Measurements from ENCODE around the gene TCFL5.

Gene TCFL5

DNA sequence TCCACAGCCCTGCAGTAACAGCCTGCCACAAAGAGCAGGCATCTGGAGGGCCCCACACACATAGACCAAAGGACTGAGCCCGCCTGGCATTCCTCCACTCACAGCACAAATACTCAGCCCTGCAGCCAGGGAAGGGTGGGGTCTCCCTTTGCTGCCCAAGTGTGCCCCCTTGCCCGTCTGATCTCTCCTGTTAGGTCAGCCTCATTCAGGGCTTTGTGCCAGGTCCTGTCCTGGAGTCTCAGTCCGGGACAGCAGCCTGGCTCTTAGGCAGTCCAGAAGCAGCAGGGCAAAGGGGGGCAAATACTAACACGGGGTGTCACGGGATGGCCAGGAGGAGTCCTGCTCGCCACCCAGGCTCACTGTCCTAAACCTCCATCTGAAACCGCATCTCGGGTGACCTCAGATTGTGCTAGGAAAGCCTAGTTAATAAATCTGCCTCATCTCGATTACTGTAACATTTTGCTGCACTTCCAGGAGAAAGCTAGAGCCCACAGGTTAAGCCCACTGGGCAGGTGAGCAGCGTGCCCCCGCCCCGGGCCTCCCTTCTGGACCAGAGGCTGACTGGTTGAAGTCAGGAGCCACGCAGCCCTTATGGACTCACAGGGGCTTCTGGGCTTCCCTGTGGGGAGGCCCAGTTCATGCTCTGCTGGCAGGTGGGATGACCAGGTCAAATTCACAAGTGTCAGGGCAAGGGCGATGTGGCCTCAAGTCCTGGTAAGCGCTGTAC is 60.2 kb downstream of the TCFL5 start:
- no peaks in the 10 kb centered on the region for H3K9me3 ChIP-seq (ENCODE audit: control insufficient read depth, low read length)
- H3K36me3 ChIP-seq (ENCODE audit: control insufficient read depth in 1 of 2, insufficient read depth in 2 of 2, low read depth in 1 of 2, low read length in 2 of 2): peaks cover 46 to 48% of the 10 kb centered on the region in 2 experiments
- no peak overlapping the region for H2BK120ac ChIP-seq (ENCODE audit: low read depth, low read length)
- no peak overlapping the region for H2AFZ ChIP-seq (ENCODE audit: low read depth, low read length)
- H3K4me3 ChIP-seq (ENCODE audit: insufficient read depth in 1 of 2, low read depth in 1 of 2, low read length in 2 of 2): no peak overlapping the region
- no peak overlapping the region for H2AK5ac ChIP-seq (ENCODE audit: low read length, severe bottlenecking)
- H3K4me1 ChIP-seq (ENCODE audit: control insufficient read depth, insufficient read depth, low read depth, low read length): peaks cover 30% of the 10 kb centered on the region
- H2BK12ac ChIP-seq (ENCODE audit: low read length in 2 of 2): no peak overlapping the region
- peaks cover 23% of the 10 kb centered on the region for H3K79me1 ChIP-seq (replicated peaks; ENCODE audit: low read length, poor library complexity, severe bottlenecking)
- 96% methylated on average over 15 of the region's 15 CpGs for WGBS
- DNase-seq: no peak
- no peaks in the 10 kb centered on the region for H3K27me3 ChIP-seq (ENCODE audit: control insufficient read depth in 1 of 2, insufficient read depth in 1 of 2, low read length in 2 of 2)
- H3K23ac ChIP-seq (ENCODE audit: low read length in 2 of 2): peak overlapping the region in 1 of 2 experiments; percentile 14
- no peak overlapping the region for H3K4ac ChIP-seq (ENCODE audit: low read depth in 1 of 2, low read length in 2 of 2)
- no peak overlapping the region for H3K4me2 ChIP-seq (ENCODE audit: low read length, poor library complexity, severe bottlenecking)
- H3K9ac ChIP-seq (ENCODE audit: low read length): no peak overlapping the region
- H3K18ac ChIP-seq (ENCODE audit: low read depth in 1 of 2, low read length in 2 of 2): no peak overlapping the region
- no peak overlapping the region for H4K91ac ChIP-seq (ENCODE audit: low read length)
- no peak overlapping the region for H3K27ac ChIP-seq (ENCODE audit: low read length, poor library complexity, severe bottlenecking)
- no peak overlapping the region for H2BK15ac ChIP-seq (ENCODE audit: low read depth, poor library complexity, severe bottlenecking)
- H2BK5ac ChIP-seq (ENCODE audit: low read depth, low read length, poor library complexity, severe bottlenecking): no peak overlapping the region
- no peak overlapping the region for H3K14ac ChIP-seq (ENCODE audit: low read length in 2 of 2)
- H4K8ac ChIP-seq (ENCODE audit: low read length): no peak overlapping the region

DNA sequence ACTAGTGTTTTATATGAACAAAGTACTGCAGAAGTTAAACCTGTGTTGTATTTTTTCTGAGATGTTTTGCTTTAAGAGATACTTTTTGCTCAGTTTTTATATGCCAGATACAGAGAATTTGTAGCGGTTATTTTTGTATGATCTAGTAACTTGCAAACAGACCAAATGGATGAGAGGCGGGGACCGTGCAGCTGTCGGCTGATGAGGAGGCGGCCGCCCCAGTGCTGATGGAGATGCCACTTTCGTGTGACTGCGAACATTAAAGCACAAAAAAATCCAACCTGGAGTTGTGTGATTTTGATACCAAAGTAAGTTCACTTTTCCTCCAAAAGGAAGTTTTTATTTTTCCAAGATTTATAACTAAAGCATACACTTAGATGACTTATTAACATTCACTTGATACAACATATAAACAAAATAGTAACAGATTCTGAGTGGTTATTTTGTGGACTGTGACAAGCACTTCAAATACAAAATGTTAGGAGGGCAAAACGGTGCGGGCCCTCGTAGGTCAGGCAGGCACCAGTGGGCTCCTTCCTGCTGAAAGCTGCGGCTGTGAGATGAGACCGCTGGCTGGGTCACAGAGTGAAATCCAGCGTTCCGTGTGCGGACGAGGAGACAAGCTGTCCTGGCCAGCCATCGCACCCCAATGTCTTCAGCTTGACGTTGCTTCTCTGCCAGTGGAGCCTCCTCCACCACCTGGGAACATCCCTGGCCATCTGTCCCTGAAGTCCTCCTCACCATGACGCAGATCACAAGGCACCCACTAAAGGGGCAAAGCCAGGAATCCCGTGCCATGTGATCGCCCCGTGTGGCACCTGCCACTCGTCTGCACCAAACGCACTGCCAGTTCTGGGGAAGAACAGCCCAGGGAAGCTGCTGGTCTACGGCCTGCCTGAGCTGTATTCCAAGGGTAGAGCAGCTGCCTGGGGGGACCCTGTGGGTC is 61.0 kb downstream of the TCFL5 start:
- DNase-seq: no peak
- Histone ChIP-seq H3K4me3 (ENCODE audit: insufficient read depth in 1 of 2, low read depth in 1 of 2, low read length in 2 of 2) (no peak overlapping the region), H4K8ac (ENCODE audit: low read length) (no peak overlapping the region), H3K79me1 (replicated peaks; ENCODE audit: low read length, poor library complexity, severe bottlenecking) (peaks cover 21% of the 10 kb centered on the region), H3K9ac (ENCODE audit: low read length) (no peak overlapping the region), H2BK5ac (ENCODE audit: low read depth, low read length, poor library complexity, severe bottlenecking) (no peak overlapping the region), H2BK12ac (ENCODE audit: low read length in 2 of 2) (no peak overlapping the region), H3K14ac (ENCODE audit: low read length in 2 of 2) (no peak overlapping the region), H2AK5ac (ENCODE audit: low read length, severe bottlenecking) (no peak overlapping the region), H2BK120ac (ENCODE audit: low read depth, low read length) (no peak overlapping the region), H3K27ac (ENCODE audit: low read length, poor library complexity, severe bottlenecking) (no peak overlapping the region), H3K36me3 (ENCODE audit: control insufficient read depth in 1 of 2, insufficient read depth in 2 of 2, low read depth in 1 of 2, low read length in 2 of 2) (peaks cover 46 to 48% of the 10 kb centered on the region in 2 experiments), H3K18ac (ENCODE audit: low read depth in 1 of 2, low read length in 2 of 2) (no peak overlapping the region), H3K4me1 (ENCODE audit: control insufficient read depth, insufficient read depth, low read depth, low read length) (peaks cover 22% of the 10 kb centered on the region), H2AFZ (ENCODE audit: low read depth, low read length) (no peak overlapping the region), H3K9me3 (ENCODE audit: control insufficient read depth, low read length) (no peaks in the 10 kb centered on the region), H3K27me3 (ENCODE audit: control insufficient read depth in 1 of 2, insufficient read depth in 1 of 2, low read length in 2 of 2) (no peaks in the 10 kb centered on the region), H3K23ac (ENCODE audit: low read length in 2 of 2) (no peak overlapping the region), H2BK15ac (ENCODE audit: low read depth, poor library complexity, severe bottlenecking) (no peak overlapping the region), H3K4ac (ENCODE audit: low read depth in 1 of 2, low read length in 2 of 2) (no peak overlapping the region), H4K91ac (ENCODE audit: low read length) (no peak overlapping the region), H3K4me2 (ENCODE audit: low read length, poor library complexity, severe bottlenecking) (no peak overlapping the region)
- 93% methylated on average over 24 of the region's 26 CpGs for WGBS

DNA sequence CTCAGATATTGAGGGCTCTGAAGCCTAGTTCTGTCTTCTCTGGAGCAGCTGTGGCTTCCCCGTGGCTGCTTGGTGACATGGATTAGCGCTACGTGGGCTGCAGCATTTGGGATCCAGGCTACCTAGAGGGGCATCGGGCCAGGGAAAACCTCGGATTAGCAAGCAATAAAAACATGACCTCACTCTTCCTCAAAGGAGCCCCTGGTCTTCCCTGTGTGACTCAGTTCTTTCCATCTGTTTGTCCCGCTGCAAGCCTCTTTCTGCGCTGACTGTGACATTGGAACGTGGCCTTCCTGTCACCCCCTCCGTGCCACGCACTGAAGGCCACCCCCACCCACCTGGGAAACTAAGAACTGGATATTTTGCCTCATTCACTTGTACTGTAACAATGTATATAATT is 61.7 kb downstream of the TCFL5 start:
- H2BK5ac ChIP-seq (ENCODE audit: low read depth, low read length, poor library complexity, severe bottlenecking): no peak overlapping the region
- H3K4me2 ChIP-seq (ENCODE audit: low read length, poor library complexity, severe bottlenecking): no peak overlapping the region
- no peak for DNase-seq
- H2BK15ac ChIP-seq (ENCODE audit: low read depth, poor library complexity, severe bottlenecking): no peak overlapping the region
- no peak overlapping the region for H3K4ac ChIP-seq (ENCODE audit: low read depth in 1 of 2, low read length in 2 of 2)
- no peak overlapping the region for H2BK120ac ChIP-seq (ENCODE audit: low read depth, low read length)
- no peak overlapping the region for H3K9ac ChIP-seq (ENCODE audit: low read length)
- H2BK12ac ChIP-seq (ENCODE audit: low read length in 2 of 2): no peak overlapping the region
- 87% methylated on average over 8 of the region's 10 CpGs for WGBS
- no peak overlapping the region for H3K27ac ChIP-seq (ENCODE audit: low read length, poor library complexity, severe bottlenecking)
- no peak overlapping the region for H2AFZ ChIP-seq (ENCODE audit: low read depth, low read length)
- H2AK5ac ChIP-seq (ENCODE audit: low read length, severe bottlenecking): no peak overlapping the region
- no peak overlapping the region for H4K8ac ChIP-seq (ENCODE audit: low read length)
- no peak overlapping the region for H3K23ac ChIP-seq (ENCODE audit: low read length in 2 of 2)
- no peak overlapping the region for H4K91ac ChIP-seq (ENCODE audit: low read length)
- H3K79me1 ChIP-seq (replicated peaks; ENCODE audit: low read length, poor library complexity, severe bottlenecking): peaks cover 19% of the 10 kb centered on the region
- H3K4me1 ChIP-seq (ENCODE audit: control insufficient read depth, insufficient read depth, low read depth, low read length): peaks cover 28% of the 10 kb centered on the region
- no peak overlapping the region for H3K18ac ChIP-seq (ENCODE audit: low read depth in 1 of 2, low read length in 2 of 2)
- H3K36me3 ChIP-seq (ENCODE audit: control insufficient read depth in 1 of 2, insufficient read depth in 2 of 2, low read depth in 1 of 2, low read length in 2 of 2): peaks cover 46 to 48% of the 10 kb centered on the region in 2 experiments
- no peaks in the 10 kb centered on the region for H3K27me3 ChIP-seq (ENCODE audit: control insufficient read depth in 1 of 2, insufficient read depth in 1 of 2, low read length in 2 of 2)
- no peaks in the 10 kb centered on the region for H3K9me3 ChIP-seq (ENCODE audit: control insufficient read depth, low read length)
- H3K14ac ChIP-seq (ENCODE audit: low read length in 2 of 2): no peak overlapping the region
- no peak overlapping the region for H3K4me3 ChIP-seq (ENCODE audit: insufficient read depth in 1 of 2, low read depth in 1 of 2, low read length in 2 of 2)

DNA sequence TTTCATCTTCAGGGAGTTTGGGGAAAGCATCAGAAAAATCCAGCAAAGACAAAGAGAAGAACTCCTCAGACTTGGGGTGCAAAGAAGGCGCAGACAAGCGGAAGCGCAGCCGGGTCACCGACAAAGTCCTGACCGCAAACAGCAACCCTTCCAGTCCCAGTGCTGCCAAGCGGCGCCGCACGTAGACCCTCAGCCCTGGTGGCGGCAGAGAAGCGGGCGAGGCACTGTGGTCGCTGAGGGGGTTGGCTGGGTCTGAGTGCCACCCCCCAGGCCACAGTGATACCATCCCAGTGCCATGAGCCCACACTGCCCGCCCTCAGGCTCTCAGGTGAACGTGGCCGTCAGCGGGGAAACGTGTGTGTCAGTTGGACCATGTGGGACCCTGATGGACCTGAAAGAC is 62.2 kb downstream of the TCFL5 start:
- H4K8ac ChIP-seq (ENCODE audit: low read length): no peak overlapping the region
- H3K18ac ChIP-seq (ENCODE audit: low read depth in 1 of 2, low read length in 2 of 2): no peak overlapping the region
- H3K79me1 ChIP-seq (replicated peaks; ENCODE audit: low read length, poor library complexity, severe bottlenecking): peaks cover 19% of the 10 kb centered on the region
- no peak overlapping the region for H2BK5ac ChIP-seq (ENCODE audit: low read depth, low read length, poor library complexity, severe bottlenecking)
- H2BK12ac ChIP-seq (ENCODE audit: low read length in 2 of 2): no peak overlapping the region
- no peak overlapping the region for H2AFZ ChIP-seq (ENCODE audit: low read depth, low read length)
- no peak overlapping the region for H3K23ac ChIP-seq (ENCODE audit: low read length in 2 of 2)
- H2BK15ac ChIP-seq (ENCODE audit: low read depth, poor library complexity, severe bottlenecking): no peak overlapping the region
- H3K36me3 ChIP-seq (ENCODE audit: control insufficient read depth in 1 of 2, insufficient read depth in 2 of 2, low read depth in 1 of 2, low read length in 2 of 2): peaks cover 46 to 48% of the 10 kb centered on the region in 2 experiments
- H3K4ac ChIP-seq (ENCODE audit: low read depth in 1 of 2, low read length in 2 of 2): no peak overlapping the region
- DNase-seq: no peak
- H2AK5ac ChIP-seq (ENCODE audit: low read length, severe bottlenecking): no peak overlapping the region
- WGBS: 97% methylated on average over 19 of the region's 19 CpGs
- H2BK120ac ChIP-seq (ENCODE audit: low read depth, low read length): no peak overlapping the region
- H3K27me3 ChIP-seq (ENCODE audit: control insufficient read depth in 1 of 2, insufficient read depth in 1 of 2, low read length in 2 of 2): no peaks in the 10 kb centered on the region
- no peak overlapping the region for H3K14ac ChIP-seq (ENCODE audit: low read length in 2 of 2)
- no peaks in the 10 kb centered on the region for H3K9me3 ChIP-seq (ENCODE audit: control insufficient read depth, low read length)
- H3K27ac ChIP-seq (ENCODE audit: low read length, poor library complexity, severe bottlenecking): no peak overlapping the region
- H3K4me2 ChIP-seq (ENCODE audit: low read length, poor library complexity, severe bottlenecking): no peak overlapping the region
- H3K4me3 ChIP-seq (ENCODE audit: insufficient read depth in 1 of 2, low read depth in 1 of 2, low read length in 2 of 2): no peak overlapping the region
- H3K4me1 ChIP-seq (ENCODE audit: control insufficient read depth, insufficient read depth, low read depth, low read length): peaks cover 29% of the 10 kb centered on the region
- no peak overlapping the region for H3K9ac ChIP-seq (ENCODE audit: low read length)
- no peak overlapping the region for H4K91ac ChIP-seq (ENCODE audit: low read length)

Data from mesenchymal stem cell (in vitro differentiated cells and primary cell).